ENCODE results near the gene CDH13. TPM values are rescaled to one million over a fixed set of nuclear protein-coding genes. Genes with fewer than 3 reads are reported as not detected.

Gene CDH13
- total and polyA plus RNA-seq, 9 of the 15 experiments (the other 6 are each of a cell fraction or from before 2014, with no cell fraction given) = 0.03 TPM; not detected in 8

DNA sequence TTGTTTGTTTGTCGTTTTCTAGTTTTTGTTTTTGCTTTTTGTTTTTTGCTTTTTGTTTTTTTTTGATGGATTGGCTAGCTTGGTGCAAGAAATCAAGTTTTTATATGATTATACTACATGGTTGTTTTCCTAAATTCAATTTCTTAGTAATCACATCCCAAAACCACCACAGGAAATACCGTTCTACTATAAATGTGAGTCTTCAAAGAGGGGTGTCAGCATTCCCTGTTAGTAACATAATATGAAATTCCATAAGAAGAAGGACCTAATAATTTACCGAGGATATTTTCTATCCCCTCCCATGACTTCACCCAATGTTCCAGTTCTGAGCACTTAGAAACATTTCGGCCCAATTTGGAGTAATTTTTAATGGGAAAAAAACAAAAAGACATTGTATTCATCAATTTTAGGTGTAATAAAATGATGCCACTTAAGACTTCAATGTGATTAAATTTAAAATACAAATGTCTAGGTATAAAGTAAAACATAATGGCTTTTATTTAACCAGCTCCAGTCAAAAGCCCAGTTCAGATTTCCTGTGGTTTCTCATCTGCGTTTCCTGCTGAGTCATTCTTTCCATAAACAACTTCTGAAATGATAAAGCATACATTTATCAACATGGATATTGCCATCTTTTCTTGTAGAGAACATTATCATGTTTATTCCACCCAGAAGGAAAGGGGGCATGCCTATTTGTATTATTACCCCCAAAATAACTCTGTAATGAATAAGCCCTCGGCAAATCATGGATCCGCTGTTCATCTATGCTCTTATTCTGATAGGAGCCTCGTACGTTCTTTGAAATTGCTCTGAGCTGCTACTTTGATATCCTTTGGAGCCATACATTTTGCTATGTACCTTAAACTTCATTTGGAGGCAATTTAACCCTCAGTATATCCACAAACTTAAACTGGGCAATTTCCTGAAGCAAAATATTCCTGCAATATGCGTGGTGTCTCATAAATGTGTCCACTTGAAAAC lies 1209.1 kb downstream of the CDH13 start (continued):
- no peak for TF ChIP-seq FOXA1 (IDR thresholded peaks at IDR 0.05; ENCODE audit: borderline replicate concordance)
- no peak for TF ChIP-seq PYGO2 (tag; IDR thresholded peaks at IDR 0.05)
- TF ChIP-seq, protein P1, sequence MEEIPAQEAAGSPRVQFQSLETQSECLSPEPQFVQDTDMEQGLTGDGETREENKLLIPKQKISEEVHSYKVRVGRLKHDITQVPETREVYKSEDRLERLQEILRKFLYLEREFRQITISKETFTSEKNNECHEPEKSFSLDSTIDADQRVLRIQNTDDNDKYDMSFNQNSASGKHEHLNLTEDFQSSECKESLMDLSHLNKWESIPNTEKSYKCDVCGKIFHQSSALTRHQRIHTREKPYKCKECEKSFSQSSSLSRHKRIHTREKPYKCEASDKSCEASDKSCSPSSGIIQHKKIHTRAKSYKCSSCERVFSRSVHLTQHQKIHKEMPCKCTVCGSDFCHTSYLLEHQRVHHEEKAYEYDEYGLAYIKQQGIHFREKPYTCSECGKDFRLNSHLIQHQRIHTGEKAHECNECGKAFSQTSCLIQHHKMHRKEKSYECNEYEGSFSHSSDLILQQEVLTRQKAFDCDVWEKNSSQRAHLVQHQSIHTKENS (CRISPR knock-in tag; IDR thresholded peaks at IDR 0.05) = no peak
- TF ChIP-seq ZNF586 (CRISPR knock-in tag; conservative IDR thresholded peaks at IDR 0.05) = no peak
- TF ChIP-seq, protein P2, sequence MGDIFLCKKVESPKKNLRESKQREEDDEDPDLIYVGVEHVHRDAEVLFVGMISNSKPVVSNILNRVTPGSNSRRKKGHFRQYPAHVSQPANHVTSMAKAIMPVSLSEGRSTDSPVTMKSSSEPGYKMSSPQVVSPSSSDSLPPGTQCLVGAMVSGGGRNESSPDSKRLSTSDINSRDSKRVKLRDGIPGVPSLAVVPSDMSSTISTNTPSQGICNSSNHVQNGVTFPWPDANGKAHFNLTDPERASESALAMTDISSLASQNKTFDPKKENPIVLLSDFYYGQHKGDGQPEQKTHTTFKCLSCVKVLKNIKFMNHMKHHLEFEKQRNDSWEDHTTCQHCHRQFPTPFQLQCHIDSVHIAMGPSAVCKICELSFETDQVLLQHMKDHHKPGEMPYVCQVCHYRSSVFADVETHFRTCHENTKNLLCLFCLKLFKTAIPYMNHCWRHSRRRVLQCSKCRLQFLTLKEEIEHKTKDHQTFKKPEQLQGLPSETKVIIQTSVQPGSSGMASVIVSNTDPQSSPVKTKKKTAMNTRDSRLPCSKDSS (IDR thresholded peaks at IDR 0.05; ENCODE audit: low read depth, partially characterized antibody) = no peak
- TF ChIP-seq RBM17 (IDR thresholded peaks at IDR 0.05; ENCODE audit: borderline replicate concordance, low read depth, low read length) = no peak
- TF ChIP-seq PHTF2 (CRISPR knock-in tag; IDR thresholded peaks at IDR 0.05) = no peak
- TF ChIP-seq POLR3G (IDR thresholded peaks at IDR 0.05; ENCODE audit: extremely low read depth, insufficient read length, insufficient replicate concordance) = no peak
- TF ChIP-seq GATAD2B (IDR thresholded peaks at IDR 0.05; ENCODE audit: borderline replicate concordance) = peak; percentile 45; the same call in 1 of the 2 replicates
- no peak for TF ChIP-seq ZFPM2 (CRISPR knock-in tag; IDR thresholded peaks at IDR 0.05)
- no peak for TF ChIP-seq ZNF76 (CRISPR knock-in tag; IDR thresholded peaks at IDR 0.05; ENCODE audit: borderline replicate concordance)
- TF ChIP-seq PHB2 (IDR thresholded peaks at IDR 0.05; ENCODE audit: low read depth) = no peak
- TF ChIP-seq, protein P3, sequence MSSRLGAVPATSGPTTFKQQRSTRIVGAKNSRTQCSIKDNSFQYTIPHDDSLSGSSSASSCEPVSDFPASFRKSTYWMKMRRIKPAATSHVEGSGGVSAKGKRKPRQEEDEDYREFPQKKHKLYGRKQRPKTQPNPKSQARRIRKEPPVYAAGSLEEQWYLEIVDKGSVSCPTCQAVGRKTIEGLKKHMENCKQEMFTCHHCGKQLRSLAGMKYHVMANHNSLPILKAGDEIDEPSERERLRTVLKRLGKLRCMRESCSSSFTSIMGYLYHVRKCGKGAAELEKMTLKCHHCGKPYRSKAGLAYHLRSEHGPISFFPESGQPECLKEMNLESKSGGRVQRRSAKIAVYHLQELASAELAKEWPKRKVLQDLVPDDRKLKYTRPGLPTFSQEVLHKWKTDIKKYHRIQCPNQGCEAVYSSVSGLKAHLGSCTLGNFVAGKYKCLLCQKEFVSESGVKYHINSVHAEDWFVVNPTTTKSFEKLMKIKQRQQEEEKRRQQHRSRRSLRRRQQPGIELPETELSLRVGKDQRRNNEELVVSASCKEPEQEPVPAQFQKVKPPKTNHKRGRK (tag; IDR thresholded peaks at IDR 0.05) = 0 out of 2 replicates have a peak, but pooled peaks have one; percentile 30
- TF ChIP-seq SLC30A9 (CRISPR knock-in tag; IDR thresholded peaks at IDR 0.05) = no peak
- TF ChIP-seq ZNF764 (CRISPR knock-in tag; IDR thresholded peaks at IDR 0.05; ENCODE audit: low read depth) = no peak
- TF ChIP-seq FIP1L1 (IDR thresholded peaks at IDR 0.05; ENCODE audit: low read depth, low read length, poor library complexity, severe bottlenecking) = no peak
- peak; percentile 45 to 54; a peak in 1 of 4 replicates for TF ChIP-seq KDM1A (IDR thresholded peaks at IDR 0.05)
- no peak for TF ChIP-seq ZNF274 (IDR thresholded peaks at IDR 0.05; ENCODE audit: borderline replicate concordance, low read depth, low read length)
- TF ChIP-seq JUNB (CRISPR knock-in tag; conservative IDR thresholded peaks at IDR 0.05) = no peak
- TF ChIP-seq STAG1 (CRISPR knock-in tag; IDR thresholded peaks at IDR 0.05; ENCODE audit: borderline replicate concordance) = no peak
- TF ChIP-seq GABPA (tag; conservative IDR thresholded peaks at IDR 0.05; ENCODE audit: low read depth) = peak; percentile 41; the same call in 1 of the 2 replicates
- no peak for TF ChIP-seq NCOA6 (IDR thresholded peaks at IDR 0.05)
- no peak for TF ChIP-seq ZZZ3 (IDR thresholded peaks at IDR 0.05)
- TF ChIP-seq SREBF1 (IDR thresholded peaks at IDR 0.05; ENCODE audit: borderline replicate concordance, low read depth, low read length) = no peak
- TF ChIP-seq PRMT5 (CRISPR knock-in tag; IDR thresholded peaks at IDR 0.05) = no peak

Data from K562 (cell line).